Body of pancreas (tissue), 4 donors: ENCODE measurements around the gene PDE4D.

ENCODE experiments used
- CTCF ChIP-seq, 7 experiments: fragments of 450-650 bp in 4 of 7; fragments of 200-600 bp in 3 of 7; sonication (generic) in 3 of 7; IDR thresholded peaks; one replicate each; pipeline ENCODE4 v1.5.1; 2016 to 2019; ENCODE audit warnings: antibody characterized with exemption in 7 of 7
- POLR2A ChIP-seq, 3 donors: fragments of 450-650 bp; IDR thresholded peaks; one replicate each; pipeline ENCODE4 v1.6.1; 2016; ENCODE audit warnings: antibody characterized with exemption in 3 of 3, mild to moderate bottlenecking in 2 of 3

- TF ChIP-seq CTCF (IDR thresholded peaks at IDR 0.05) = no peak
- TF ChIP-seq POLR2A (IDR thresholded peaks at IDR 0.05) = no peak
Measured at GRCh38 chr5:59119480-59119879, 774.0 kb downstream of the PDE4D start.
